GM12872 (cell line): ENCODE data around the gene CAPN10.

Source experiments
- TF ChIP-seq, protein P1 (sequence below): IDR thresholded peaks from 3 replicates; pipeline ENCODE4 v1.5.1; 2011; ENCODE audit warnings: low read depth, mild to moderate bottlenecking, low read length, moderate library complexity; ENCODE audit not compliant: insufficient read depth

Gene CAPN10

DNA sequence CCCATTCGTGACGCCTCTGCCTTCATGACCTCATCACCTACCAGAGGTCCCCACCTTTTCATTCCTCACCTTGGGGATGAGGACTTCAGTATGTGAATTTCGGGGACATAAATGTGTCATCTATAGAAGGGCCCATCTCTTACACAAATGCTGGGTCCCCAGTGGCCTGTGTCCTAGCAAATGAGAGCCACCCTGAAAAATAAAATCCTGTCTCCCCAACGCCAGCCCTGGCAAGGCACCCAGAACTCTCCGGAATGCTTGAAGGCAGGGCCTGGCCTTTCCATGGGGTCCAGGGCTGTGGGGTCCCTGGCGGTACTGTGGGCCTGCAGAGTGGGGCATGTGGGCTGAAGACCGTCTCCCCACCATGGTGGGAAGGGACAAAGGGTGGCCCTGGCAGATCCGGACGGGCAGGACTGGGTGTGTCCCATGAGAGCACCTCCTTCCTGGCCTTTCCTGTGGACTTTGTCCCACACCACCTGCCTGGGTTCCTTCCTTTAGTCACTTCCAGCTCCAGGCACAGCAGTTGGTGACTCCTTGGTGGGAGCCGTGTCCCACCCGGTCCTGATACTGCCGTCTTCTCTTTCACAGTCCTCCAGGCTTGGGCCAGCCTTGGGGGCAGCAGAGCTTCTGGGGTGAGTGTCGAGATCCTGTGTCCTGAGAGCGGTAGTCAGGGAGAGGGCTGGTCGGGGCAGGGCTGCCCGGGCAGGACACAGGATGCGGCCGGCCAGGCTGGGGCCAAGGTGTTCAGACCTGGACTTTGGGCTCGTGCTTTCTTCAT lies 18.6 kb downstream of the CAPN10 start:
- TF ChIP-seq, protein P1, sequence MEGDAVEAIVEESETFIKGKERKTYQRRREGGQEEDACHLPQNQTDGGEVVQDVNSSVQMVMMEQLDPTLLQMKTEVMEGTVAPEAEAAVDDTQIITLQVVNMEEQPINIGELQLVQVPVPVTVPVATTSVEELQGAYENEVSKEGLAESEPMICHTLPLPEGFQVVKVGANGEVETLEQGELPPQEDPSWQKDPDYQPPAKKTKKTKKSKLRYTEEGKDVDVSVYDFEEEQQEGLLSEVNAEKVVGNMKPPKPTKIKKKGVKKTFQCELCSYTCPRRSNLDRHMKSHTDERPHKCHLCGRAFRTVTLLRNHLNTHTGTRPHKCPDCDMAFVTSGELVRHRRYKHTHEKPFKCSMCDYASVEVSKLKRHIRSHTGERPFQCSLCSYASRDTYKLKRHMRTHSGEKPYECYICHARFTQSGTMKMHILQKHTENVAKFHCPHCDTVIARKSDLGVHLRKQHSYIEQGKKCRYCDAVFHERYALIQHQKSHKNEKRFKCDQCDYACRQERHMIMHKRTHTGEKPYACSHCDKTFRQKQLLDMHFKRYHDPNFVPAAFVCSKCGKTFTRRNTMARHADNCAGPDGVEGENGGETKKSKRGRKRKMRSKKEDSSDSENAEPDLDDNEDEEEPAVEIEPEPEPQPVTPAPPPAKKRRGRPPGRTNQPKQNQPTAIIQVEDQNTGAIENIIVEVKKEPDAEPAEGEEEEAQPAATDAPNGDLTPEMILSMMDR: no peak

DNA sequence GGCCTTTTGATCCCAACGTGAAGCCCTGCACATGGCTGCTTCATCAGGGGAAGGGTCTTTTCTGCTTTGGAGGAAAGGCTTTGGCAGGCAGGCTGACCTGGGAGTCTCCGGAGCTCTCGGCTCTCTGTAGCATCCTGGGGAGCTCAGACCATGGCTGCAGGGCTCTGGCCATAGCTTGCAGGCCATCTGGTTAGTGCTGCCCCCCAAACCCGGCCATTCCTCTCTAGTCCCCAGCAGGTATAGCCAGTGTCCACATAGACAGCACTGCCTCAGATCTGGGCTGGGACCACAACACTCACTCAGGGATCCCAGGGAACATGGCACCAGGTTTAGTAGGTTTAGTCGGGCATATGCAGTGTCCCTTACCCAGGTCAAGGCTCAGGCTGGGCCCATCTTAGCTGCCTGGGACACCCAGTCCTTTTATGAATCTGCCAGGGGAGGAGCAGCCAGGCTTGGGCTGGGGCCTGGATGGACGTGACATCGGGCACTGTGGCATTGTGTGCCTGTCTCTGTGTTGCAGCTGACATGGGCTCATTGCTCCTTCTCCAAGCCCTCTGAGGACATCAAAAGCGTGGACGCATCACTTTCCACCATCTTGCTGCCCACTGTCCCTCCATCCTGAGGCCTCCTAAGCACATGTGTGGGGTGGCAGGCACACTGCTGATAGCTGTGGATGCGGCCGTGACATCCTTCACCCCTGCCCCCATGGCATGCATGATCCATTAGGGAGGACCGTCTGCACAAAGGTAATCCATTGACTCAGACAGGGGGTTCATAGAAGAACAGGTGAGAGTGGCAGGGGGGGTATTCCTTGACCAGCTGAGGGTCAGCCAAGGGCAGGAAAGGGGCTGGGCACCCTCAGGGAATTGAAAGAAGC lies 19.6 kb downstream of the CAPN10 start:
- TF ChIP-seq, protein P1: no peak

DNA sequence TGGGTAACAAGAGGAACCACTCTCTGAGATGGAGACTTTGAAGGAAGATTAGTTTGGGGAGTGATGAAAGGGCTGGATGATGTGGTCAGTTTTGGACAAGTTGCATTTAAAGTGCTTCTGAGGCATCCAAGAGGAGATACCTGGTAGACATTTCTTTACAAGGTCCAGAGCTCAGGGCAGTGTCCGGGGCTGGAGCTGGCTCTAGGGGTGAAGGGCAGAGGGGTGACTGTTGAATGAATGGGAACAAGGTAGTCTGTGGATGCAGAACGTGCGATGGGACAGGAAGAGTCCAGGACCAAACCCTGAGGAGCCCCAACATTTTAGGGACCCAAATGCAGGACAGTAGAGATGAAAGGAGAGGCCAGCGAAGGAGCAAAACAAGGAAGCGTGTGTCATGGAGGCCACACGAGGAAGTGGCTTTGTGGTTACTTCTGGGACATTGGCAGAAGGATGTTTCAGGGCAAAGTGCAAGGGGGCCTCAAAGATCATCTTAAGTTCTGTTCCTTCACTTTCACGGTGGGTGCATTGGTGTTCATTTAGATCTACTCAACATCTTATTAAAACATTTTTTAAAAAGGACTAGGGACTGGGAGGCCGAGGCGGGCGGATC lies 25.2 kb downstream of the CAPN10 start:
- TF ChIP-seq, protein P1: no peak

DNA sequence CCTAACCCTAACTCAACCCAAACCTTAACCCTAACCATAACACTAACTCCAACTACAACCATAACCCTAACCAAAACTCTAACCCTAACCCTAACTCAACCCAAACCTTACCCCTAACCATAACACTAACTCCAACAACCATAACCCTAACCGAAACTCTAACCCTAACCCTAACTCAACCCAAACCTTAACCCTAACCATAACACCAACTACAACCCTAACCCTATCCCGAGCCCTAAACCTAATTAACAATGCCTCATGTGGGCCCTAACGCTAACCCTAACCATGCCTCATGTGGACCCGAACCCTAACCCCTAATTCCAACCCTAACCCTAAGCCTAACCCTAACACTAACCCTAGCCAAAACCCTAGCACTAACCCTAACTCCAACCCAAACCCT lies 27.2 kb downstream of the CAPN10 start:
- TF ChIP-seq, protein P1: no peak

DNA sequence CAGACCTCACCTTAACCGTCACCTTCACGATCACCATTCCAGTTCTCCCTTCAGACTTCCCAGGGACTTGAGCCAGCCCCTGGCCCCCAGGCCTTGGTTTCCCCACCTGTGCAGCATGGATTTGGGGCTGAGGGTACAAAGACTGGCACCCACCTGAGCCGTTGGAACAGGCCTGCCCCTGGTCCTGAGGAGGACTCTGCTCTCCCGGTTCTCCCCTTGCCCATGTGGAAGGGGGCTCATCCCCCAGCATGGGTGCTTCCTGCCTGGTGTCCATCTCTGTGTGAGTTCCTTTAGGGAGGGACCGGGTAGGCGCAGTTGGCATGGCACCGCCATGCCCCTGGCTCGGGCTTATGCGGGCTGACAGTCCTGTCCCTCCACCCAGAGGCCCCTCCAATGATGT lies 27.9 kb downstream of the CAPN10 start:
- TF ChIP-seq, protein P1: no peak

DNA sequence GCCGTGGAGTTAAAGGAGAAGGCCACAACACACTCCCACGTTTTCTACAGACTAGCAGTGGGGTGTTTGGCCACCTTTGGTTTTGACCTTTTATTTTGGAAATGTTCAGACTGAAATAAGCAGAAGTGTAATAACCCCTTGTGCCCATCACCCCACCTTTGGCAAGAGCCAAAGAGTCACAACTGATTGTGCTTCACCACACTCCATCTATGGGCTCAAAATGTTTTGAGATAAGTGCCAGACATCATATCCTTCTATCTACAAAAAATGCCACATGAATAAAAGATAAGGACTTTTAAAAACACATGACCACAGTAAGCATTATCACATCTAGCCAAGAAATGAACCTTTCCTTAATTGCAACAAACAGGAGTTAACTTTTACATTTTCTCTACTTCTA lies 28.9 kb downstream of the CAPN10 start:
- TF ChIP-seq, protein P1: no peak

DNA sequence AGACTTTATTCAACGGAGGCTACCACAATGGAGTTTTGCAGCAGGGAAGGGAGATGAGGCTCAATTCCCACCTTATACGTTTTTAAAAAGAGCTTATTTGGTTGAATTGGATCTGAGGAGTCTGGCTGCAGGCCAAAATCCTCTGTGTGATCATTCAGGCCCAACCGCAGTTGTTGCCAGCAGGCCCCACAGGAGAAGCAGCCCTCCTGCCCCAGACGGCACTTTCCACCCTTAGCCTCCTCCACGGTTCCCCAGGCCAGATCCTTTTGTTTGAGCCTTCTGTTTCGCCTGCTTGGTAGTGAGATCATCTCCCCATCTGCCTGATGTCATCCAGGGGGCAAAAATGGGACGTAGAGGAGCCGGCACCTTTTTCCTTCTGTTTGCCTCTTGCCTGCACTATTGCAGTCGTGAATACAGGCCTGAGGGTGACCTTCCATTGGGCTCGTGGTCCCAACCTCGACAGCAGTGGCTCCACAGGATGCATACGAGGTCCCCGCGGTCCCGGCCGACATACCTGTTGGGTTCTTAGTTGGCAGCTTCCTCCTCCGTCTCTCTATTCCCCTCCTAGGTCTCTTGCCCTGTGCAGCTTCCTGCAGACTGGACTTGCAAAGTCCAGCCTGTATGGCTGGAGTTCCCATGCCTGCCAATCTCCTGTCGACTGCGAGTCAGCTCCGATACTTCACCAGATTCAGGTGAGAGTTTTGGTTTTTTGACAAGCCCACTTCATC lies 29.4 kb downstream of the CAPN10 start:
- TF ChIP-seq, protein P1: no peak
